Measurements from ENCODE around the gene FAM20A.
A peak's percentile ranks its signal among the peaks of the same experiment; 100 is the strongest.

The FAM20A gene

GRCh38 chr17:68611353-68612208 lies 10.4 kb upstream of the FAM20A start:
- no peak for FAIRE-seq
- DNase-seq (ENCODE audit: insufficient read length, low spot score), result no peak

GRCh38 chr17:68610554-68610953 lies 9.4 kb upstream of the FAM20A start:
- DNase-seq (ENCODE audit: insufficient read length, low spot score) (no peak), FAIRE-seq (no peak)

GRCh38 chr17:68608515-68609130 lies 7.5 kb upstream of the FAM20A start:
- no peak for FAIRE-seq

GRCh38 chr17:68606451-68607307 lies 5.5 kb upstream of the FAM20A start:
- no peak for FAIRE-seq
- DNase-seq (ENCODE audit: insufficient read length, low spot score), result no peak

More at GRCh38 chr17:68608515-68609130, 7.5 kb upstream of the FAM20A start:
- DNase-seq (ENCODE audit: insufficient read length, low spot score), result no peak

GRCh38 chr17:68605914-68606313 lies 4.7 kb upstream of the FAM20A start:
- no peak for DNase-seq (ENCODE audit: insufficient read length, low spot score)
- FAIRE-seq, result no peak

GRCh38 chr17:68603656-68604055 lies 2.5 kb upstream of the FAM20A start:
- no peak for DNase-seq (ENCODE audit: insufficient read length, low spot score)
- FAIRE-seq, result no peak

GRCh38 chr17:68603027-68603426 lies 1.9 kb upstream of the FAM20A start:
- peak; percentile 28 for FAIRE-seq
- DNase-seq (ENCODE audit: insufficient read length, low spot score), result no peak

- DNase-seq (ENCODE audit: insufficient read length, low spot score), result no peak
- peak; percentile 59 for FAIRE-seq
Measured at GRCh38 chr17:68602289-68602688, 1.1 kb upstream of the FAM20A start.

- FAIRE-seq, result no peak
- no peak for DNase-seq (ENCODE audit: insufficient read length, low spot score)
Measured at GRCh38 chr17:68601565-68602288, 560 bp upstream of the FAM20A start.

- FAIRE-seq, result no peak
- no peak for DNase-seq (ENCODE audit: insufficient read length, low spot score)
Measured at GRCh38 chr17:68600067-68600930, 868 bp downstream of the FAM20A start.

GRCh38 chr17:68599552-68600066 lies 1.6 kb downstream of the FAM20A start:
- DNase-seq (ENCODE audit: insufficient read length, low spot score) (no peak), FAIRE-seq (no peak)

- FAIRE-seq, result no peak
- DNase-seq (ENCODE audit: insufficient read length, low spot score), result no peak
Measured at GRCh38 chr17:68599091-68599490, 2.1 kb downstream of the FAM20A start.

- DNase-seq (ENCODE audit: insufficient read length, low spot score), result no peak
- no peak for FAIRE-seq
Measured at GRCh38 chr17:68598545-68598961, 2.6 kb downstream of the FAM20A start.

GRCh38 chr17:68598074-68598473 lies 3.1 kb downstream of the FAM20A start:
- FAIRE-seq, result no peak
- no peak for DNase-seq (ENCODE audit: insufficient read length, low spot score)

GRCh38 chr17:68596411-68596945 lies 4.7 kb downstream of the FAM20A start:
- FAIRE-seq (no peak), DNase-seq (ENCODE audit: insufficient read length, low spot score) (no peak)

- no peak for FAIRE-seq
Measured at GRCh38 chr17:68595986-68596385, 5.2 kb downstream of the FAM20A start.

GRCh38 chr17:68595496-68595895 lies 5.7 kb downstream of the FAM20A start:
- DNase-seq (ENCODE audit: insufficient read length, low spot score), result no peak

More at GRCh38 chr17:68595986-68596385, 5.2 kb downstream of the FAM20A start:
- no peak for DNase-seq (ENCODE audit: insufficient read length, low spot score)

GRCh38 chr17:68594552-68594951 lies 6.6 kb downstream of the FAM20A start:
- FAIRE-seq, result no peak
- DNase-seq (ENCODE audit: insufficient read length, low spot score), result no peak

More at GRCh38 chr17:68595496-68595895, 5.7 kb downstream of the FAM20A start:
- FAIRE-seq, result no peak

Data from HTR-8/SVneo (cell line).